DOHH2 (cell line): Measurements from ENCODE around the gene GALNT2.

Experiments used
- H3F3A ChIP-seq: fragments of 200-600 bp; sonication (generic), shearing (Covaris generic); 2 replicates; pipeline ENCODE4 v1.6.0; 2016; ENCODE audit warnings: antibody characterized with exemption, mild to moderate bottlenecking; ENCODE audit not compliant: control insufficient read depth, insufficient read depth
- H3K27ac ChIP-seq: fragments of 200-600 bp; sonication (generic); 2 replicates; pipeline ENCODE4 v1.5.1; 2014; ENCODE audit warnings: low read depth, mild to moderate bottlenecking, low read length, moderate library complexity
- H3K27me3 ChIP-seq: fragments of 200-600 bp; sonication (generic); 2 replicates; pipeline ENCODE4 v1.6.1; 2014; ENCODE audit warnings: mild to moderate bottlenecking, low read length, mixed read lengths; ENCODE audit not compliant: control insufficient read depth
- H3K36me3 ChIP-seq: fragments of 200-600 bp; sonication (generic); 2 replicates; pipeline ENCODE4 v1.6.1; 2014; ENCODE audit warnings: mild to moderate bottlenecking, low read length, moderate library complexity, mixed read lengths; ENCODE audit not compliant: control insufficient read depth
- H3K4me1 ChIP-seq: fragments of 200-600 bp; sonication (generic); 2 replicates; pipeline ENCODE4 v1.6.1; 2014; ENCODE audit warnings: mild to moderate bottlenecking, low read length, mixed read lengths; ENCODE audit not compliant: control insufficient read depth
- H3K4me2 ChIP-seq: fragments of 200-600 bp; sonication (generic); 2 replicates; pipeline ENCODE4 v1.6.0; 2014; ENCODE audit warnings: mild to moderate bottlenecking, low read length, moderate library complexity
- H3K4me3 ChIP-seq: fragments of 200-600 bp; sonication (generic); 2 replicates; pipeline ENCODE4 v1.5.1; 2014; ENCODE audit warnings: mild to moderate bottlenecking, low read length, mixed read lengths
- H3K79me2 ChIP-seq: fragments of 200-600 bp; sonication (generic); 2 replicates; pipeline ENCODE4 v1.6.1; 2014; ENCODE audit warnings: mild to moderate bottlenecking, low read length, mixed read lengths; ENCODE audit not compliant: control insufficient read depth
- H3K9me2 ChIP-seq: fragments of 200-600 bp; sonication (generic); replicated peaks from 2 replicates; pipeline ENCODE4 v1.6.1; 2014; ENCODE audit warnings: mild to moderate bottlenecking, low read length, mixed read lengths; ENCODE audit not compliant: control insufficient read depth
- H3K9me3 ChIP-seq: fragments of 200-600 bp; sonication (generic); 2 replicates; pipeline ENCODE4 v1.6.1; 2014; ENCODE audit warnings: antibody characterized with exemption, low read length, mixed read lengths; ENCODE audit not compliant: control insufficient read depth, insufficient read depth
- H4K20me1 ChIP-seq: fragments of 200-600 bp; sonication (generic); 2 replicates; pipeline ENCODE4 v1.6.0; 2014; ENCODE audit warnings: low read depth, mild to moderate bottlenecking, antibody characterized with exemption, low read length, moderate library complexity; ENCODE audit not compliant: control insufficient read depth, insufficient read depth
- CTCF ChIP-seq: fragments of 200-600 bp; sonication (generic); IDR thresholded peaks from one replicate; pipeline ENCODE4 v1.5.1; 2014; ENCODE audit warnings: antibody characterized with exemption, mild to moderate bottlenecking, low read depth, low read length; ENCODE audit not compliant: poor library complexity, severe bottlenecking
- EZH2phosphoT487 ChIP-seq: fragments of 200-600 bp; sonication (generic); IDR thresholded peaks from 2 replicates; pipeline ENCODE4 v1.6.1; 2017; ENCODE audit warnings: borderline replicate concordance, mild to moderate bottlenecking, antibody characterized with exemption, low read length, moderate library complexity, mixed read lengths

The GALNT2 gene

GRCh38 chr1:230121950-230122349 is 54.9 kb downstream of the GALNT2 start:
- Histone ChIP-seq H3K9me2 (no peaks in the 10 kb centered on the region), H3F3A (peaks cover 22% of the 10 kb centered on the region), H3K4me2 (peak overlapping the region; percentile 85), H3K9me3 (no peaks in the 10 kb centered on the region), H3K79me2 (peaks cover 90% of the 10 kb centered on the region), H3K36me3 (peaks cover 27% of the 10 kb centered on the region), H3K27me3 (no peaks in the 10 kb centered on the region), H3K27ac (peak overlapping the region; percentile 90), H3K4me3 (peak overlapping the region; percentile 67), H4K20me1 (0 out of 2 replicates have a peak, but pooled peaks cover 3% of the 10 kb centered on the region), H3K4me1 (peaks cover 98% of the 10 kb centered on the region)
- TF ChIP-seq CTCF (no peak), EZH2phosphoT487 (no peak)

GRCh38 chr1:230122366-230123279 is 55.6 kb downstream of the GALNT2 start:
- Histone ChIP-seq H3K9me2 (no peaks in the 10 kb centered on the region), H4K20me1 (0 out of 2 replicates have a peak, but pooled peaks cover 3% of the 10 kb centered on the region), H3K27ac (peak overlapping the region; percentile 90), H3K27me3 (no peaks in the 10 kb centered on the region), H3K4me1 (peaks cover 94% of the 10 kb centered on the region), H3K4me3 (peak overlapping the region; percentile 67), H3K79me2 (peaks cover 93% of the 10 kb centered on the region), H3K9me3 (no peaks in the 10 kb centered on the region), H3F3A (peaks cover 22% of the 10 kb centered on the region), H3K36me3 (peaks cover 27% of the 10 kb centered on the region), H3K4me2 (peak overlapping the region; percentile 85)
- no peak for TF ChIP-seq EZH2phosphoT487
- TF ChIP-seq CTCF: no peak

- Histone ChIP-seq H3K27ac (peak overlapping the region; percentile 90), H3K4me3 (peak overlapping the region; percentile 67), H3K4me2 (peak overlapping the region; percentile 85), H3F3A (peaks cover 22% of the 10 kb centered on the region), H3K27me3 (no peaks in the 10 kb centered on the region), H3K9me3 (no peaks in the 10 kb centered on the region), H3K4me1 (peaks cover 85% of the 10 kb centered on the region), H4K20me1 (0 out of 2 replicates have a peak, but pooled peaks cover 3% of the 10 kb centered on the region), H3K36me3 (peaks cover 27% of the 10 kb centered on the region), H3K79me2 (peaks cover 93% of the 10 kb centered on the region), H3K9me2 (no peaks in the 10 kb centered on the region)
- TF ChIP-seq EZH2phosphoT487 (no peak), CTCF (no peak)
Measured at GRCh38 chr1:230123280-230124185, 56.5 kb downstream of the GALNT2 start.
